ENCODE data around the gene TTC17. TPM values are rescaled to one million over a fixed set of nuclear protein-coding genes. Genes with fewer than 3 reads are reported as not detected.

Gene TTC17
- total and polyA plus RNA-seq, 2 of the 4 experiments (the other 2 are of a cell fraction), result 56.3 to 61.3 TPM

- Histone ChIP-seq H2AFZ (replicated peaks; ENCODE audit: low read length, poor library complexity) (no peak overlapping the region), H3K79me1 (ENCODE audit: low read depth in 1 of 2, low read length in 2 of 2) (no peaks in the 10 kb centered on the region; a peak in 1 of 4 replicates), H2BK120ac (ENCODE audit: low read depth, low read length) (no peak overlapping the region), H3K4me3 (ENCODE audit: insufficient read depth, low read depth, low read length) (no peak overlapping the region), H2AK9ac (replicated peaks; ENCODE audit: low read depth, low read length, poor library complexity) (no peak overlapping the region), H3K18ac (ENCODE audit: low read depth, low read length) (no peak overlapping the region), H3K4ac (ENCODE audit: low read depth, low read length) (no peak overlapping the region), H3K4me2 (ENCODE audit: low read depth, low read length) (no peak overlapping the region), H4K20me1 (ENCODE audit: insufficient read depth, low read length) (no peaks in the 10 kb centered on the region), H2BK5ac (ENCODE audit: low read depth, low read length, poor library complexity, severe bottlenecking) (no peak overlapping the region), H2BK15ac (ENCODE audit: low read depth, low read length) (no peak overlapping the region), H3K56ac (ENCODE audit: extremely low read depth, insufficient read depth, low read length) (no peak overlapping the region), H4K91ac (ENCODE audit: insufficient read depth, low read depth, low read length) (no peak overlapping the region), H3K27me3 (ENCODE audit: control insufficient read depth, insufficient read depth, low read length) (no peaks in the 10 kb centered on the region), H3K14ac (replicated peaks; ENCODE audit: low read depth, low read length) (no peak overlapping the region), H3K9me1 (ENCODE audit: insufficient read depth, low read length) (no peaks in the 10 kb centered on the region), H3K27ac (ENCODE audit: insufficient read depth, low read length) (no peak overlapping the region), H3K23ac (ENCODE audit: low read depth, low read length) (no peak overlapping the region), H3K9me3 (ENCODE audit: control insufficient read depth, insufficient read depth, low read length) (no peaks in the 10 kb centered on the region), H3K36me3 (ENCODE audit: control insufficient read depth, insufficient read depth, low read length) (peaks cover 32% of the 10 kb centered on the region), H3K9ac (ENCODE audit: low read depth, low read length) (no peak overlapping the region), H2BK20ac (ENCODE audit: low read depth, low read length) (no peak overlapping the region), H2AK5ac (ENCODE audit: low read depth, low read length) (no peak overlapping the region), H4K8ac (ENCODE audit: low read depth in 2 of 2, low read length in 2 of 2) (no peak overlapping the region), H3K4me1 (ENCODE audit: control insufficient read depth, insufficient read depth, low read length) (no peaks in the 10 kb centered on the region), H4K5ac (ENCODE audit: low read depth, low read length) (no peak overlapping the region)
- intact Hi-C loops (cut with micrococcal nuclease) (loop anchor here (5.0 kb wide), 1 partner anchor 39 kb away; no protein-coding TSS in a partner anchor), dilution Hi-C loops (cut with HindIII; ENCODE audit: low sequenced_read_pairs, unreplicated experiment) (no loop called here), in situ Hi-C loops (cut with MboI; ENCODE audit: low sequenced_read_pairs) (no loop called here)
- DNase-seq (no peak), ATAC-seq (ENCODE audit: low read depth) (no peak)
- TF ChIP-seq RAD21 (IDR thresholded peaks at IDR 0.05; ENCODE audit: low read length) (no peak), FOS (IDR thresholded peaks at IDR 0.05; ENCODE audit: low read depth, low read length) (no peak), MAZ (IDR thresholded peaks at IDR 0.05; ENCODE audit: borderline replicate concordance, low read depth, low read length) (no peak), MXI1 (IDR thresholded peaks at IDR 0.05; ENCODE audit: borderline replicate concordance, low read depth, low read length) (no peak), RCOR1 (IDR thresholded peaks at IDR 0.05; ENCODE audit: insufficient replicate concordance, low read length) (no peak), BHLHE40 (IDR thresholded peaks at IDR 0.05; ENCODE audit: low read depth, low read length) (no peak), RFX5 (IDR thresholded peaks at IDR 0.05; ENCODE audit: low read depth, low read length) (no peak), NFE2L2 (IDR thresholded peaks at IDR 0.05; ENCODE audit: low read depth, low read length) (no peak), USF2 (IDR thresholded peaks at IDR 0.05; ENCODE audit: low read depth, low read length) (no peak), CHD1 (IDR thresholded peaks at IDR 0.05; ENCODE audit: low read depth, low read length) (no peak), MAFK (IDR thresholded peaks at IDR 0.05; ENCODE audit: low read depth, low read length) (no peak), CEBPB (IDR thresholded peaks at IDR 0.05; ENCODE audit: low read depth, low read length) (no peak), POLR2A (IDR thresholded peaks at IDR 0.05; ENCODE audit: low read depth, low read length) (no peak), ELK1 (IDR thresholded peaks at IDR 0.05; ENCODE audit: borderline replicate concordance, low read depth, low read length) (no peak), CTCF (conservative IDR thresholded peaks at IDR 0.05; ENCODE audit: low read depth, low read length) (no peak), SMC3 (IDR thresholded peaks at IDR 0.05; ENCODE audit: low read depth, low read length) (no peak)
- BruUV-seq (replicated peaks), result no TSS peak
- no CpG with 5 or more reads among the region's 2 CpGs for WGBS, 2 experiments (ENCODE audit: extremely low coverage in 2 of 2, insufficient read length in 1 of 2)
- CTCF ChIA-PET, result no interaction called here
- POLR2A ChIA-PET (ENCODE audit: unreplicated experiment), result no interaction called here
Measured at GRCh38 chr11:43408277-43408676, 49.6 kb downstream of the TTC17 start.
